HPDE6-E6E7 (cell line): ENCODE results near the gene LRRD1.
"Not testable (repeated sequence)": the region's sequence is repeated elsewhere in the genome, so short reads cannot be mapped to it uniquely, and the experiment has no call there.

Experiments used
- DNase-seq: peaks from one replicate; pipeline ENCODE4 v3.0.0; 2011; ENCODE audit warnings: missing footprints; ENCODE audit errors: extremely low spot score

LRRD1 gene

GRCh38 chr7:92178928-92179924, at the start of gene LRRD1:
Gene LRRD1 (minus strand): TSS chr7:92179142. CDS start chr7:92165202, 13,940 bp downstream.
- DNase-seq, result peak; percentile 64

- DNase-seq, result no peak
These were observed 49.8 kb upstream of the LRRD1 start for GRCh38 chr7:92228742-92229141.

DNA sequence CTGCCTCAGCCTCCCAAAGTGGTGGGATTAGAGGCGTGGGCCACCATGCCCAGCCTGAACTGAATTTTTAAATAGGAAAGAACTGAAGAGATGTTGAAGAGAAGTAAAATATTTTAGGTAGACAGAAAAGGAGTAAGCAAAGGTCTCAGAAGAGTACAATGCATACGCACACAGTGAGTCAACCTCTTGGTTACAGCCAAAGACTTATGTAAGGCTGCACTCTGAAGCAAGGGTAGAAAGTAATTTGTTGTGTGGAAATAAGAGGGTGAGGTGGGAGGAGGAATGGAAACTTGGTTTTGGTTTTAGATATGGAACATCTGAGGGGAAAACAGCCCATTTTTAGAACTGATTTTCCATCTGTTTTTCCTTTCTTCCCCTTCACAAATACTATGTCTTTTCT, 49.2 kb upstream of the LRRD1 start:
- DNase-seq, result no peak

GRCh38 chr7:92226981-92227380, 48.0 kb upstream of the LRRD1 start:
- no peak for DNase-seq

GRCh38 chr7:92221766-92222165, 42.8 kb upstream of the LRRD1 start:
- no peak for DNase-seq

DNA sequence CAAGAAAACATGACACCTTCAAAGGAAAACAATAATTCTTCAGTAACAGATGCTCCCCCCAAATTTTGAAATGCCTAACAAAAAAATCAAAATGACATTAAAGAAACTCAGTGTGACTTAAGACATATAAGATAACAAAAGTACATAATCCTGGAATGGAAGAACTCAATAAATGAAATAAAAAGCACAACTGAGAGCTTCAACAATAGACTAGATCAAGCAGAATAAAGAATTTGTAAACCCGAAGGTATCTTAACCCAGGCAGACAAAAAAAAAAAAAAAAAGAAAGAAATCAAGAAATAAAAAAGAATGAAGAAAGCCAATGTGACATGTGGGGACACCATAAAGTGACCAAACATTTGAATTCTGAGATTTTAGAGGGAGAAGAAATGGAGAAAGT, 27.7 kb upstream of the LRRD1 start:
- DNase-seq, result no peak

DNA sequence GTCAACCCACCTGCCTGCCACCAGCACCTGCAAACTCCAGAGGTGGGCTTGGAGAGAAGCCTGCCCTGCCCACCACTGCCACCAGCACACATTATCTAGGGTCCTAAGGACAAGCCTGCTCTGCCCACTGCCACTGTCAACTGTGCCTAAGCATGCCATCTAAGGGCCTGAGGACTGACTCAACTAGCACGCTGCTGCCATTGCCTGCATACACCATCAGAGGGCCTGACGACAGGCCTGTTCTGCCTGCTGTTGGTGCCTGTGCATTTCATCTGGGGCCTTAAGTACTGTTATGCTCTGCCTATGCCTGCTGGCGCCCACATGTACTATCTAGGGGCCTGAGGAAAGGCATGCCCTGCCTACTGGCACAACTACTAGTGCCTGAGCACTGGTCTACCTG, 27.0 kb upstream of the LRRD1 start:
- no peak for DNase-seq

GRCh38 chr7:92200791-92201190, 21.8 kb upstream of the LRRD1 start:
- no peak for DNase-seq

DNA sequence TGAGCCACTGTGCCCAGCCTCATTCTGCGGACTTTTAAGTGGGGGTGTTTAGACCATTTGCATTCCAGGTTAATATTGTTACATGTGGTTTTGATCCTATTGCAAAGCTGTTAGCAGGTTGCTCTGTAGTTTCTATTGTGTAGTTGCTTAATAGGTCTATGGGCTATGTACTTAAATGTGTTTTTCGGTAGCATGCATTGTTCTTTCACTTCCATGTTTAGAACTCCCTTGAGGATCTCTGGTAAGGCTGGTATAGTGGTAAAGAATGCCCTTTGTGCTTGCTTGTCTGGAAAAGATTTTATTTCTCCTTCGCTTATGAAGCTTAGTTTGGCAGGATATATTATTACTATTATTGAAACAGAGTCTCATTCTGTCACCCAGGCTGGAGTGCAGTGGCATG, 13.4 kb upstream of the LRRD1 start:
- DNase-seq, result no peak

GRCh38 chr7:92189246-92189645, 10.3 kb upstream of the LRRD1 start:
- not testable (repeated sequence) for DNase-seq

DNA sequence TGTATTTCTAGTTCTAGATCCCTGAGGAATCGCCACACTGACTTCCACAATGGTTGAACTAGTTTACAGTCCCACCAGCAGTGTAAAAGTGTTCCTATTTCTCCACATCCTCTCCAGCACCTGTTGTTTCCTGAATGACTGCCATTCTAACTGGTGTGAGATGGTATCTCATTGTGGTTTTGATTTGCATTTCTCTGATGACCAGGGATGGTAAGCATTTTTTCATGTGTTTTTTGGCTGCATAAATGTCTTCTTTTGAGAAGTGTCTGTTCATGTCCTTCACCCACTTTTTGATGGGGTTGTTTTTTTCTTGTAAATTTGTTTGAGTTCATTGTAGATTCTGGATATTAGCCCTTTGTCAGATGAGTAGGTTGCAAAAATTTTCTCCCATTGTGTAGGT, 5.4 kb upstream of the LRRD1 start:
- not testable (repeated sequence) for DNase-seq

- no peak for DNase-seq
These were observed 1.6 kb downstream of the LRRD1 start for GRCh38 chr7:92177362-92177761.

- not testable (repeated sequence) for DNase-seq
These were observed 9.4 kb downstream of the LRRD1 start for GRCh38 chr7:92169529-92169928.

DNA sequence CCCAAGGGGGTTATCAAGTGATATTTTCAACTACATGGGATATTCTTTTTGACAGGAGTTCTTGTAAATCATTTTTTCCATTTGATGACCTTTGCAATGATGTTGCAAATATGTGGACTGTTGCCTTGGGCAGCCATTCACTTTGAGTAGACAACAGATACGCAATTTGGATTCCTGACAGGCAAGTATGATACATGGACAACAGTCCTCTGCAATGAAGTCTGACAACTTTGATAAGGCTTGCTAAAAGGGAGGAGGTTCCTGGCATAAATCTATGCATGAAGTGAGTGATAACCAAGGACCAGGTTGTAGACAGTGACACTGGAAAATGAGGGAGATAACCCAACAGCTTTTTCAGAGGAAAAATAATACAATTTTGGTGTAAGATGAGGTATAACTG, 17.7 kb downstream of the LRRD1 start:
- no peak for DNase-seq

- DNase-seq, result no peak
These were observed 20.0 kb downstream of the LRRD1 start for GRCh38 chr7:92158660-92159575.

GRCh38 chr7:92156990-92157389, 22.0 kb downstream of the LRRD1 start:
- no peak for DNase-seq

- no peak for DNase-seq
These were observed 23.7 kb downstream of the LRRD1 start for GRCh38 chr7:92155108-92155739.

DNA sequence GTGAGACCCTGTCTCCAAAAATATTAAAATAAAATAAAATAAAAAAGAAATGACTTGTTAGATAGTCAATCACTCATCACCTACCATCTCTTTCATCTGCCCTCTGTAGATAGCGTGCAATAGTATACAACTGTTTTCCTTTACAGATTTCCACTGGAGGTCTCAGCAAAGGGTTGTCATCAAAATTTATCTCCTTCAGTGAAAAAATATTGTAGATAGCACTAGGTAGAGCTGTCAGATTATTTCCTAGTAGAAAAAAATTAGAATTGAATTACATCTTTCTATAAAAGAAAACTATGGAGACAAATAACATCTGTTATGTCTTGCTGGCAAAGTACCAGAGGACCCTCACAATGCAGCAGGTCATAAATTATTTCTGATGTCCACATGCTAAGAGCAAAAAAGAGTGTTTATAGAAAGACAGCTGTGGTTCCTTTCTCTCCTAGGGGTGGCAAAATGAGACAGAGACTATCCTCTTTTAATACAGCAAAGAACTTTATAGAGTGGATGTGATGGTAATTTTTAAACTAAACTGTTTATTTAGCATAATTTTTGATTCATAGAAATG, 28.4 kb downstream of the LRRD1 start:
- DNase-seq, result no peak

- no peak for DNase-seq
These were observed 29.2 kb downstream of the LRRD1 start for GRCh38 chr7:92149736-92150239.

GRCh38 chr7:92143192-92143880, 35.6 kb downstream of the LRRD1 start:
- DNase-seq, result not testable (repeated sequence)

DNA sequence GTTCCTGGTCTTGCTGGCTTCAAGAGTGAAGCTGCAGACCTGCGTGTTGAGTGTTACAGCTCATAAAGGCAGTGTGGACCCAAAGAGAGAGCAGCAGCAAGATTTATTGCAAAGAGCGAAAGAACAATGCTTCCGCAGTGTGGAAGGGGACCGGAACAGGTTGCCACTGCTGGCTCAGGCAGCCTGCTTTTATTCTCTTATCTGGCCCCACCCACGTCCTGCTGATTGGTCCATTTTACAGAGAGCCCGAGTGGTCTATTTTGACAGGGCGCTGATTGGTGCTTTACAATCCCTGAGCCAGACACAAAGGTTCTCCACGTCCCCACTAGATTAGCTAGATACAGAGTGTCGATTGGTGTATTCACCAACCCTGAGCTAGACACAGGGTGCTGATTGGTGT, 36.2 kb downstream of the LRRD1 start:
- not testable (repeated sequence) for DNase-seq
